ENCODE results near the gene AAK1. TPM values are rescaled to one million over a fixed set of nuclear protein-coding genes. Genes with fewer than 3 reads are reported as not detected.

Gene AAK1
- total RNA-seq, 2 donors from 2014 or later, result 187 to 243 TPM

DNA sequence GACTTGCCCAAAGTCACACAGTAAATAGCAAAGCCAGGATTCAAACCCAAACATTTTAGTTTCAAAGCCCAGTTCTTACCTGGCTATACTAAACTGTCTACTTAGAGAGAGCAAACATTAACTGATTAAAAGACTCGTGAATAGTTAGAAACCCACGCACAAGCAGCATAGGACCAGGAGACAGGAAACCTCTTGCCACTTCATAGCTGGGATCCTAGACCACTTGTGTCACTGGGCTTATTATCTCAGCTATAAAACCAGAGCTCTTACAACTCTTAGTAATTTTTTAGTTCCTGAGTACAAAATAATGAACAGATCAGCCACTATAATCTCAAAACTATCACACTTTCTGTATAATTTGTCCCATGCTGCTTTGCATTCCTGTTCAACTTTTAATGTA lies 2.4 kb upstream of the AAK1 start:
- Mint-ChIP-seq H3K36me3 (ENCODE audit: low read depth) (peaks cover 4% of the 10 kb centered on the region), H3K27ac (peak overlapping the region; percentile 99), H3K27me3 (no peaks in the 10 kb centered on the region), H3K4me3 (peak overlapping the region; percentile 32), H3K4me1 (peaks cover 54% of the 10 kb centered on the region)
- DNase-seq (no peak), ATAC-seq (peak; percentile 7)
- H3K9me3 ChIP-seq (ENCODE audit: control insufficient read depth, low read length, poor library complexity, severe bottlenecking), result no peaks in the 10 kb centered on the region

- H3K27me3 Mint-ChIP-seq, result no peaks in the 10 kb centered on the region
- peaks cover 56% of the 10 kb centered on the region for H3K4me1 Mint-ChIP-seq
- ATAC-seq (peak; percentile 52), DNase-seq (no peak)
- peaks cover 8% of the 10 kb centered on the region for H3K36me3 Mint-ChIP-seq (ENCODE audit: low read depth)
- no peaks in the 10 kb centered on the region for H3K9me3 ChIP-seq (ENCODE audit: control insufficient read depth, low read length, poor library complexity, severe bottlenecking)
- peak overlapping the region; percentile 97 for H3K4me3 Mint-ChIP-seq
- peak overlapping the region; percentile 99 for H3K27ac Mint-ChIP-seq
Measured at GRCh38 chr2:69645031-69645431, 1.5 kb upstream of the AAK1 start.

DNA sequence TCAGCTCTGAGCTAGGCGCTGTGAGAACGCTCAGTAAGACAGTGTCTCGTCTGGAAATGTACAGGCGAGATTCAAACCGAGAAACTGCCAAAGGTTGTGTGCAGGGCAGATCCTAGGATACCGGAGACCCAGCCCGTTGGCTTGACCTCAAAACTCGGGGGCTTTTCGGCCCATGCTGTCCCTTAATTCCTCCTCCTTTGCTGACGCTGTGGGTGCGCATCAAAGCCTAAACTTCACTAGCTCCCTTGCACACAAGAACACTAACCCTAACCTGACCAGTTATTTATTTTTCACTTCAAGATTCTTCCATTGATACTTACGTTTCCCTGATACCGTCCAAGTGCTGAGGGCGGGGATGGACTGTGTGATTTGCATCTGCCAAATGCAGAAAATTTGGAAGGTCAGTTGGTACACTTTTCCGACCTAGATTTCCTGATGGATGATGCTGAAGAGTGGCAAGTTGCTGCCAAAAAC lies 1.0 kb upstream of the AAK1 start:
- Mint-ChIP-seq H3K36me3 (ENCODE audit: low read depth) (peaks cover 8% of the 10 kb centered on the region), H3K4me3 (peak overlapping the region; percentile 97)

GRCh38 chr2:69642709-69643601 lies 584 bp downstream of the AAK1 start:
- DNase-seq (peak; percentile 16 to 40 (median 26)), ATAC-seq (peak; percentile 16)
- no peaks in the 10 kb centered on the region for H3K27me3 Mint-ChIP-seq
- peak overlapping the region; percentile 99 for H3K27ac Mint-ChIP-seq
- H3K36me3 Mint-ChIP-seq (ENCODE audit: low read depth), result peaks cover 16% of the 10 kb centered on the region
- H3K4me1 Mint-ChIP-seq, result peaks cover 70% of the 10 kb centered on the region
- peak overlapping the region; percentile 97 for H3K4me3 Mint-ChIP-seq
- no peaks in the 10 kb centered on the region for H3K9me3 ChIP-seq (ENCODE audit: control insufficient read depth, low read length, poor library complexity, severe bottlenecking)

More for the DNA sequence above, 1.0 kb upstream of the AAK1 start:
- Mint-ChIP-seq H3K27me3 (no peaks in the 10 kb centered on the region), H3K4me1 (peaks cover 59% of the 10 kb centered on the region), H3K27ac (peak overlapping the region; percentile 99)
- DNase-seq, result no peak
- ATAC-seq, result peak; percentile 44
- H3K9me3 ChIP-seq (ENCODE audit: control insufficient read depth, low read length, poor library complexity, severe bottlenecking), result no peaks in the 10 kb centered on the region

GRCh38 chr2:69641887-69642708 lies 1.4 kb downstream of the AAK1 start:
- no peaks in the 10 kb centered on the region for H3K9me3 ChIP-seq (ENCODE audit: control insufficient read depth, low read length, poor library complexity, severe bottlenecking)
- H3K27me3 Mint-ChIP-seq, result no peaks in the 10 kb centered on the region
- peak overlapping the region; percentile 99 for H3K27ac Mint-ChIP-seq
- ATAC-seq (no peak), DNase-seq (no peak)
- H3K4me3 Mint-ChIP-seq, result peak overlapping the region; percentile 97
- peaks cover 20% of the 10 kb centered on the region for H3K36me3 Mint-ChIP-seq (ENCODE audit: low read depth)
- peaks cover 76% of the 10 kb centered on the region for H3K4me1 Mint-ChIP-seq

- DNase-seq (no peak), ATAC-seq (no peak)
- Mint-ChIP-seq H3K36me3 (ENCODE audit: low read depth) (peaks cover 21% of the 10 kb centered on the region), H3K4me3 (peak overlapping the region; percentile 97), H3K27ac (peak overlapping the region; percentile 99), H3K27me3 (no peaks in the 10 kb centered on the region), H3K4me1 (peaks cover 74% of the 10 kb centered on the region)
- H3K9me3 ChIP-seq (ENCODE audit: control insufficient read depth, low read length, poor library complexity, severe bottlenecking), result no peaks in the 10 kb centered on the region
Measured at GRCh38 chr2:69641471-69641870, 2.1 kb downstream of the AAK1 start.

DNA sequence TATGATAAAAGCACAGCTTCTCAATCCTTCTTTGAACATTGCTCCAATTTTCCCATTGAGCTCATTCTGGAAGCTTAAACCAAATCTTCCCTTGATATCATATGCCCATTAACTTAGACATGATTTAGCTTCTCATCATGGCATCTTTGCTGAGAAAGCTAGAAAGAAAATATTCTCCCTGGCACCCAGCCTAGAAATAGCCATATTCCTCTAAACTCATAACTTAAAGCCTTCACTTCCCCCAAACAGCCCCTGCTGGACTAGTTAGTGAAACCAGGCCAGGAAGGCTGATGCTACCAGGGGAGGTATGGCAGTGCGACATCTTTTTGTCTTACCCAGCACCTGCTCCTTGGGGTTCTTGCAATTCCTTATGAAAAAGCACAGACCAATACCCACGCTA lies 4.3 kb downstream of the AAK1 start:
- no peaks in the 10 kb centered on the region for H3K27me3 Mint-ChIP-seq
- H3K36me3 Mint-ChIP-seq (ENCODE audit: low read depth), result peaks cover 23% of the 10 kb centered on the region
- peak overlapping the region; percentile 99 for H3K27ac Mint-ChIP-seq
- DNase-seq, result no peak
- ATAC-seq, result no peak
- H3K4me3 Mint-ChIP-seq, result peak overlapping the region; percentile 97
- H3K4me1 Mint-ChIP-seq, result peaks cover 65% of the 10 kb centered on the region
- no peaks in the 10 kb centered on the region for H3K9me3 ChIP-seq (ENCODE audit: control insufficient read depth, low read length, poor library complexity, severe bottlenecking)

DNA sequence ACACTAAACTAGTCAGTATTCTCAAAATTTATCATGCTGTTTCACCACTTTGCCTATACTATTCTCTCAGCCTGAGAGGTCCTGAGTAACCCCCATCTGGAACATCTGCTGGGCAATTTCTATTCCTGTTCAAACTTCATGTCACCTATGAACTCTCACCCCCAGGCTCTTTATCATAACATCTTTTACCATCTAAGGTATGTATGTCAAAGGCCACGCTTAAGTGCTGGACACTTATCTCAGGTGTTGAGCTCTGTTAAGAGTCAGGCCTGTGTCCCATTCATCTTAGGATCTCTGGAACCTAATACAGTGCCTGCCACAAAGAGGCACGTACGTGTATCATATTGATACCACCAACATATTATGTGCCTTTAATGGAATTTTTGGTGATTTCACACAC lies 4.9 kb downstream of the AAK1 start:
- no peaks in the 10 kb centered on the region for H3K27me3 Mint-ChIP-seq
- peaks cover 23% of the 10 kb centered on the region for H3K36me3 Mint-ChIP-seq (ENCODE audit: low read depth)
- H3K27ac Mint-ChIP-seq, result peak overlapping the region; percentile 99
- peak overlapping the region; percentile 87 for H3K4me3 Mint-ChIP-seq
- no peaks in the 10 kb centered on the region for H3K9me3 ChIP-seq (ENCODE audit: control insufficient read depth, low read length, poor library complexity, severe bottlenecking)
- peaks cover 66% of the 10 kb centered on the region for H3K4me1 Mint-ChIP-seq
- ATAC-seq (no peak), DNase-seq (no peak)

GRCh38 chr2:69637923-69638322 lies 5.6 kb downstream of the AAK1 start:
- Mint-ChIP-seq H3K27me3 (no peaks in the 10 kb centered on the region), H3K36me3 (ENCODE audit: low read depth) (peaks cover 23% of the 10 kb centered on the region), H3K4me3 (peak overlapping the region; percentile 87), H3K4me1 (peaks cover 67% of the 10 kb centered on the region), H3K27ac (peak overlapping the region; percentile 99)
- H3K9me3 ChIP-seq (ENCODE audit: control insufficient read depth, low read length, poor library complexity, severe bottlenecking), result no peaks in the 10 kb centered on the region
- DNase-seq (no peak), ATAC-seq (no peak)

DNA sequence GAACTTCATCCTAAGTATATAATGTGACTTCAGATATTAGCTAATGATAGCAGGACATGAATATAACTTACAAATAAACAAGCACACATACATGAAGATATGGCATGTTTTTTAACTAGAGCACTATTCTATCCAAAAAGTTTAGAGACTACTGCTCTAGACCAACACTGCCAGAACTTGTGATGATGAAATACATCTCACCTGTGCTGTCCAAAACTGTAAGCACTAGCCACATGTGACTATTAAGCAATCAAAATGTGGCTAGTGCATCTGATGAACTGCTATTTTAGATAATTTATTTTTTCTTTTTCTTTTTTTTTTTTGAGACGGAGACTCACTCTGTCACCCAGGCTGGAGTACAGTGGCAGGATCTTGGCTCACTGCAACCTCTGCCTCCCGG lies 7.1 kb downstream of the AAK1 start:
- H3K4me3 Mint-ChIP-seq, result no peak overlapping the region
- peaks cover 21% of the 10 kb centered on the region for H3K36me3 Mint-ChIP-seq (ENCODE audit: low read depth)
- H3K27me3 Mint-ChIP-seq, result no peaks in the 10 kb centered on the region
- H3K9me3 ChIP-seq (ENCODE audit: control insufficient read depth, low read length, poor library complexity, severe bottlenecking), result no peaks in the 10 kb centered on the region
- H3K4me1 Mint-ChIP-seq, result peaks cover 74% of the 10 kb centered on the region
- ATAC-seq (no peak), DNase-seq (no peak)
- H3K27ac Mint-ChIP-seq, result no peak overlapping the region

DNA sequence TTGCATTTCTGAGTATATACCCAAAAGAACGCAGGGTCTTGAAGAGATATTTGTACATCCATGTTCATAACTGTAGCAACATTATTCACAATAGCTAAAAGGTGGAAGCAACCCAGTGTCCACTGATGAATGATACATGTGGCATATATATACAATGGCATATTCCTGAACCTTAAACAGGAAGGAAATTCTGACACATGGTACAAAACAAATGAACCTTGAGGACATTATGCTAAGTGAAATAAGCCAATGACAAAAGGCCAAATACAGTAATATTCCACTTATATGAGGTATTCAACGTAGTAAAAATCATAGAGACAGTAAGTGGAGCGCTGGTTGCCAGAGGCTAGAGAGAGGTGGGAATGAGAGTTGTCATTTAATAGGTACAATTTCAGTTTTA lies 8.1 kb downstream of the AAK1 start:
- ATAC-seq (no peak), DNase-seq (no peak)
- H3K36me3 Mint-ChIP-seq (ENCODE audit: low read depth), result peaks cover 16% of the 10 kb centered on the region
- peak overlapping the region; percentile 66 for H3K4me3 Mint-ChIP-seq
- no peak overlapping the region for H3K27ac Mint-ChIP-seq
- no peaks in the 10 kb centered on the region for H3K27me3 Mint-ChIP-seq
- no peaks in the 10 kb centered on the region for H3K9me3 ChIP-seq (ENCODE audit: control insufficient read depth, low read length, poor library complexity, severe bottlenecking)
- peaks cover 74% of the 10 kb centered on the region for H3K4me1 Mint-ChIP-seq

- no peaks in the 10 kb centered on the region for H3K9me3 ChIP-seq (ENCODE audit: control insufficient read depth, low read length, poor library complexity, severe bottlenecking)
- Mint-ChIP-seq H3K4me3 (no peak overlapping the region), H3K27me3 (no peaks in the 10 kb centered on the region), H3K4me1 (peaks cover 65% of the 10 kb centered on the region), H3K36me3 (ENCODE audit: low read depth) (peaks cover 15% of the 10 kb centered on the region), H3K27ac (peak overlapping the region; percentile 59)
- DNase-seq (no peak), ATAC-seq (peak; percentile 37)
Measured at GRCh38 chr2:69634196-69634821, 9.2 kb downstream of the AAK1 start.

DNA sequence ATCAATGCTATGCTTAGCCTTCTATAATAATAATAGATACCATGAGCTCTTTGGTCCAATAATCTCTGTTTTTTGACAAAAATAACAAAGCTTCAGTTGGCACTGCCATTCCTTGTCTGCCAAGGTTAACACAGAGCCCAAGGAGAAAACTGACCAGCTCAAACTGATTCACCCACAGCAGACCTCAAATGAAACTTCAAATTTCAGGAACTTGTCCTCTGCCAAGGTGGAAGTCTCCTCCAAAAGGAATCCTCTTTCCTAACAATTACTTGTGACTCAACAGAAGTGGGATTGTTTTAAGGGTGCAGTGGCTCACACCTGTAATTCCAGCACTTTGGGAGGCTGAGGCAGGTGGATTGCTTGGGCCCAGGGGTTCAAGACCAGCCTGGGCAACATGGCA lies 12.1 kb downstream of the AAK1 start:
- Mint-ChIP-seq H3K4me3 (peak overlapping the region; percentile 50), H3K4me1 (peaks cover 40% of the 10 kb centered on the region), H3K27me3 (no peaks in the 10 kb centered on the region), H3K27ac (no peak overlapping the region), H3K36me3 (ENCODE audit: low read depth) (peaks cover 4% of the 10 kb centered on the region)
- no peak for DNase-seq
- no peaks in the 10 kb centered on the region for H3K9me3 ChIP-seq (ENCODE audit: control insufficient read depth, low read length, poor library complexity, severe bottlenecking)
- no peak for ATAC-seq

Measured in T-helper 17 cell (primary cell).